K562 (cell line): Measurements from ENCODE around the gene RIOK3. TPM values are rescaled to one million over a fixed set of nuclear protein-coding genes. Genes with fewer than 3 reads are reported as not detected.

Source experiments
- CHD2 ChIP-seq: IDR thresholded peaks from 2 replicates; pipeline ENCODE4 v1.6.1; 2011; ENCODE audit warnings: low read depth, low read length
- E2F1 ChIP-seq: sonication (generic); formaldehyde crosslinking; IDR thresholded peaks from 2 replicates; pipeline ENCODE4 v1.8.1; 2023; ENCODE audit warnings: mild to moderate bottlenecking, missing genetic modification reagents, moderate library complexity
- FOXK1 ChIP-seq: sonication (generic); formaldehyde crosslinking; IDR thresholded peaks from 2 replicates; pipeline ENCODE4 v1.8.0; 2022; ENCODE audit warnings: missing genetic modification reagents, mild to moderate bottlenecking, borderline replicate concordance
- GATAD2B ChIP-seq: fragments of 450-650 bp; IDR thresholded peaks from 2 replicates; pipeline ENCODE4 v1.6.1; 2017; ENCODE audit warnings: mild to moderate bottlenecking, borderline replicate concordance
- HEY1 ChIP-seq: fragments of 250-450 bp; sonication (Bioruptor Pico); IDR thresholded peaks from 2 replicates; pipeline ENCODE4 v1.5.0; 2020; ENCODE audit warnings: mild to moderate bottlenecking, moderate library complexity, borderline replicate concordance
- HNRNPLL ChIP-seq: fragments of 200-400 bp; formaldehyde crosslinking; IDR thresholded peaks from 2 replicates; pipeline ENCODE4 v1.6.1; 2017; ENCODE audit warnings: low read length, low read depth, mild to moderate bottlenecking; ENCODE audit not compliant: poor library complexity, severe bottlenecking
- JUND ChIP-seq, 2 experiments: IDR thresholded peaks; 2 replicates in 1 of 2; 3 replicates in 1 of 2; pipeline ENCODE4 v1.6.1; 2011; ENCODE audit warnings: borderline replicate concordance in 2 of 2, low read depth in 2 of 2, low read length in 2 of 2, improper control_type of control experiment in 1 of 2, missing biosample characterization in 1 of 2, missing genetic modification characterization in 1 of 2, missing genetic modification reagents in 1 of 2
- PHB ChIP-seq: fragments of 250-450 bp; sonication (Bioruptor Pico); IDR thresholded peaks from 2 replicates; pipeline ENCODE4 v1.5.0; 2021
- RREB1 ChIP-seq: fragments of 250-450 bp; sonication (Bioruptor Pico); IDR thresholded peaks from 2 replicates; pipeline ENCODE4 v1.4.0; 2020
- SMAD3 ChIP-seq: fragments of 450-650 bp; formaldehyde crosslinking; conservative IDR thresholded peaks from 2 replicates; pipeline ENCODE4 v1.4.0; 2020; ENCODE audit warnings: mild to moderate bottlenecking
- TAF1 ChIP-seq: IDR thresholded peaks from 2 replicates; pipeline ENCODE4 v1.6.1; 2011; ENCODE audit warnings: mild to moderate bottlenecking, low read length, moderate library complexity; ENCODE audit not compliant: insufficient read depth, control insufficient read depth, severe bottlenecking; ENCODE audit errors: extremely low read depth
- ZFP36 ChIP-seq: fragments of 150-350 bp; IDR thresholded peaks from 2 replicates; pipeline ENCODE4 v1.6.1; 2018; ENCODE audit warnings: low read length, low read depth; ENCODE audit not compliant: partially characterized antibody
- ZNF184 ChIP-seq: sonication (generic); formaldehyde crosslinking; IDR thresholded peaks from 2 replicates; pipeline ENCODE4 v1.5.0; 2020; ENCODE audit warnings: missing genetic modification reagents
- polyA plus RNA-seq, 8 experiments: library from polyadenylated mRNA; depleted of rRNA in 4 of 8; stranded (reverse) in 5 of 8; unstranded in 3 of 8; fragments of >200 nt; fragmentation: Nextera tagmentation in 2 of 8; fragmentation: Illumina TruSeq in 1 of 8; extraction: Ambion mirVana in 2 of 8; extraction: Trizol in 1 of 8; gene quantifications; 2 replicates each; pipeline versions ENCODE4 v1.2.1 to v1.2.3, GENCODE V29; 2011 to 2014; ENCODE audit warnings: inconsistent platforms in 1 of 8, missing spikeins in 1 of 8
- total RNA-seq, 7 experiments: library from RNA; depleted of rRNA in 6 of 7; stranded (reverse); fragments of >200 nt in 6 of 7; fragmentation: Illumina TruSeq in 2 of 7; extraction: Trizol in 2 of 7; gene quantifications; 2 replicates each; pipeline versions ENCODE4 v1.2.1 to v1.2.3, GENCODE V29; 2011 to 2021; ENCODE audit warnings: low replicate concordance in 1 of 7
- TF ChIP-seq, protein P1 (sequence below): sonication (generic); formaldehyde crosslinking; IDR thresholded peaks from 2 replicates; pipeline ENCODE4 v1.8.1; 2022; ENCODE audit warnings: missing genetic modification reagents
- TF ChIP-seq, protein P2 (sequence below): fragments of 250-450 bp; sonication (Bioruptor Pico); IDR thresholded peaks from 2 replicates; pipeline ENCODE4 v1.8.0; 2022; ENCODE audit warnings: inconsistent platforms, mild to moderate bottlenecking, moderate library complexity, borderline replicate concordance

RIOK3 gene
- total and polyA plus RNA-seq, 9 of the 15 experiments (the other 6 are each of a cell fraction or from before 2014, with no cell fraction given): 21.4 to 89.5 (median 62.9) TPM

GRCh38 chr18:23528580-23529472 is 75.7 kb downstream of the RIOK3 start (continued):
- TF ChIP-seq E2F1 (CRISPR knock-in tag) (no peak), JUND (IDR thresholded peaks at IDR 0.05; ENCODE audit: borderline replicate concordance, low read depth, low read length) (peak; percentile 91), JUND (tag; IDR thresholded peaks at IDR 0.05; ENCODE audit: borderline replicate concordance, low read depth, low read length) (peak; percentile 90; the same call in 1 of the 3 replicates), SMAD3 (CRISPR knock-in tag) (no peak), ZFP36 (peak; percentile 23), FOXK1 (peak; percentile 79; the same call in 1 of the 2 replicates), GATAD2B (0 out of 2 replicates have a peak, but pooled peaks have one; percentile 32), CHD2 (no peak), ZNF184 (no peak), TAF1 (no peak), PHB (no peak), HEY1 (CRISPR knock-in tag) (no peak), HNRNPLL (peak; percentile 25), RREB1 (CRISPR knock-in tag) (no peak)
- TF ChIP-seq, protein P1, sequence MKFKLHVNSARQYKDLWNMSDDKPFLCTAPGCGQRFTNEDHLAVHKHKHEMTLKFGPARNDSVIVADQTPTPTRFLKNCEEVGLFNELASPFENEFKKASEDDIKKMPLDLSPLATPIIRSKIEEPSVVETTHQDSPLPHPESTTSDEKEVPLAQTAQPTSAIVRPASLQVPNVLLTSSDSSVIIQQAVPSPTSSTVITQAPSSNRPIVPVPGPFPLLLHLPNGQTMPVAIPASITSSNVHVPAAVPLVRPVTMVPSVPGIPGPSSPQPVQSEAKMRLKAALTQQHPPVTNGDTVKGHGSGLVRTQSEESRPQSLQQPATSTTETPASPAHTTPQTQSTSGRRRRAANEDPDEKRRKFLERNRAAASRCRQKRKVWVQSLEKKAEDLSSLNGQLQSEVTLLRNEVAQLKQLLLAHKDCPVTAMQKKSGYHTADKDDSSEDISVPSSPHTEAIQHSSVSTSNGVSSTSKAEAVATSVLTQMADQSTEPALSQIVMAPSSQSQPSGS (CRISPR knock-in tag): no peak
- TF ChIP-seq, protein P2, sequence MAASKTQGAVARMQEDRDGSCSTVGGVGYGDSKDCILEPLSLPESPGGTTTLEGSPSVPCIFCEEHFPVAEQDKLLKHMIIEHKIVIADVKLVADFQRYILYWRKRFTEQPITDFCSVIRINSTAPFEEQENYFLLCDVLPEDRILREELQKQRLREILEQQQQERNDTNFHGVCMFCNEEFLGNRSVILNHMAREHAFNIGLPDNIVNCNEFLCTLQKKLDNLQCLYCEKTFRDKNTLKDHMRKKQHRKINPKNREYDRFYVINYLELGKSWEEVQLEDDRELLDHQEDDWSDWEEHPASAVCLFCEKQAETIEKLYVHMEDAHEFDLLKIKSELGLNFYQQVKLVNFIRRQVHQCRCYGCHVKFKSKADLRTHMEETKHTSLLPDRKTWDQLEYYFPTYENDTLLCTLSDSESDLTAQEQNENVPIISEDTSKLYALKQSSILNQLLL (CRISPR knock-in tag): no peak
